Measurements from ENCODE around the gene SLC35B1.

DNA sequence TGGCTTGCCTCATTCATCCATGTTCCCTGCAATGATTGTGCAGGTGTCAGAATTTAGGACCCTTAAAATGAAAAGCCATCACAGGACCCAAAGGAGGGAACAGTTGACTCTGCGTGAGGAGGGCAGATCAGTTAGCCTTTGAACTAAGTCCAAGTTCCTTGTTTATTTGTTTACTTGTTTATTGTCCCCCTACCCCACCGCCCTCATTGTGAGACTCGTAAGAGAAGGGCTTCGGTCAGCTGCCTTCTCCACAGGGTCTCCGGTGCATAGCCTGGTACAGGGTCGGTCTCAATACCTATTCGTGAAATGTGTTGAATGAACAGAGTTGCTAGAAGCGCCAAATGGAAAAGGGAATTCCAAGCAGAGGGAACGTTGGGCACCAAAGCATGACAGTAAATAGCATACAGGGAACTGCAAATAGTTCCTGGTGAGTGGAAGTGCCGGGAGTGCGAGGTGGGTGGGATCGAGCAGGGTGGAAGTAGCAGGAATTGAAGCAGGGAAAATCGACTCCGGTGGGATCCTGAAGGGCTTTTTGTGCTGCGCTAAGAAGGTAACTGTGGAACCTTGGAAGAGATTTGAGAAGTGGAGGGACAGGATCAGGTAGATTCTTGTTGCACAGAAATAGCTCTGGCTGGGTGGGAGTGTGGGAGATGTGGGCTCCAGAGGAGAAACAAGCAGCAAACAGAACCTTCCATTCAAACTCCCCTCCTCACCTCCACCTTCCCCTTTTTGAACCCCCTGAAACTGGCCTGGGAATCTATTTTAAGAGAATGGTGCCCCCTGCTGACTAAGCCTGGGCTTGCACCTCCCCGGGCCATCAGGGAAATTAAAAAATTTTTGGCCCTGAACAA, 12.7 kb downstream of the SLC35B1 start:
- TF ChIP-seq, protein P1, sequence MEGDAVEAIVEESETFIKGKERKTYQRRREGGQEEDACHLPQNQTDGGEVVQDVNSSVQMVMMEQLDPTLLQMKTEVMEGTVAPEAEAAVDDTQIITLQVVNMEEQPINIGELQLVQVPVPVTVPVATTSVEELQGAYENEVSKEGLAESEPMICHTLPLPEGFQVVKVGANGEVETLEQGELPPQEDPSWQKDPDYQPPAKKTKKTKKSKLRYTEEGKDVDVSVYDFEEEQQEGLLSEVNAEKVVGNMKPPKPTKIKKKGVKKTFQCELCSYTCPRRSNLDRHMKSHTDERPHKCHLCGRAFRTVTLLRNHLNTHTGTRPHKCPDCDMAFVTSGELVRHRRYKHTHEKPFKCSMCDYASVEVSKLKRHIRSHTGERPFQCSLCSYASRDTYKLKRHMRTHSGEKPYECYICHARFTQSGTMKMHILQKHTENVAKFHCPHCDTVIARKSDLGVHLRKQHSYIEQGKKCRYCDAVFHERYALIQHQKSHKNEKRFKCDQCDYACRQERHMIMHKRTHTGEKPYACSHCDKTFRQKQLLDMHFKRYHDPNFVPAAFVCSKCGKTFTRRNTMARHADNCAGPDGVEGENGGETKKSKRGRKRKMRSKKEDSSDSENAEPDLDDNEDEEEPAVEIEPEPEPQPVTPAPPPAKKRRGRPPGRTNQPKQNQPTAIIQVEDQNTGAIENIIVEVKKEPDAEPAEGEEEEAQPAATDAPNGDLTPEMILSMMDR (IDR thresholded peaks at IDR 0.05), result peak; percentile 98
- TF ChIP-seq, protein P2, sequence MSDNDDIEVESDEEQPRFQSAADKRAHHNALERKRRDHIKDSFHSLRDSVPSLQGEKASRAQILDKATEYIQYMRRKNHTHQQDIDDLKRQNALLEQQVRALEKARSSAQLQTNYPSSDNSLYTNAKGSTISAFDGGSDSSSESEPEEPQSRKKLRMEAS (IDR thresholded peaks at IDR 0.05), result no peak

Measured in A549 (cell line).